Measurements from ENCODE around the gene ANKRD44.
A peak's percentile ranks its signal among the peaks of the same experiment; 100 is the strongest.

Gene ANKRD44

DNA sequence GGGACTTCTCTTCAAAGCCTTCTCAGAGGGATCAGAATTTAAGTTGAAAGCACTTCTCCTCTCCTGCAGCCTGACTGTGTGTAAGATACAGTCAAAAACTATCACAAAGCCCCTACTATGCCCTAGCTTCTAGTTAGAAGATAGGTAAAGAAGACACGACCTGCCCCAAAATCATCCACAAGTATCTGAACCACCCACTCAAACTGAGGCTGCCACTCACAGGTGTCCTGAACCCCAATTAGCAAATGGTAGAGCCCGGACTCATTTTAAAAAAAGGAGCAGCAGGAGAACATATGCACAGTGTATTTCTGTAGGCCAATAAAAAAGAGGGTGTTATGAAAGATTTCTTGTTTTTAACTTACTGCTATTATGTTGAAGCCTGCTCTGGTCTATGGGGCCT is 74.4 kb downstream of the ANKRD44 start:
- no peak for DNase-seq

DNA sequence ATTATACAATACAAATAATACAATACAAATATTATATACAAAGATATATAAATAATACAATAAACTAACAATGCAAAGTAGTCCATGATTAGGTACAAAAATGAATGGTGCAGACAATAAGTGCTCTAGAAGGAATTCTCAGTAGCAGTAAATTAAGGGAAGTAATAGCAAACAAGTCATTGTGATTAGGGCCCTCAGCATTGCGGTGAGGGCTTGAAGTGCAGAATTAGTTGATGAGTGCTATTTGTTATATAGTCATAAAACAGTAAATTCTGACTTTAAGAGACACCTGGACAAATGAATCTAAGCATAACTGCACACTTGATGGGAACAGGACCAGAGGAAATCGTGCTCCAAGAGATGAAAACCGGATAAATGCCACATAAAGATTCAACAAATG is 74.9 kb downstream of the ANKRD44 start:
- no peak for DNase-seq

DNA sequence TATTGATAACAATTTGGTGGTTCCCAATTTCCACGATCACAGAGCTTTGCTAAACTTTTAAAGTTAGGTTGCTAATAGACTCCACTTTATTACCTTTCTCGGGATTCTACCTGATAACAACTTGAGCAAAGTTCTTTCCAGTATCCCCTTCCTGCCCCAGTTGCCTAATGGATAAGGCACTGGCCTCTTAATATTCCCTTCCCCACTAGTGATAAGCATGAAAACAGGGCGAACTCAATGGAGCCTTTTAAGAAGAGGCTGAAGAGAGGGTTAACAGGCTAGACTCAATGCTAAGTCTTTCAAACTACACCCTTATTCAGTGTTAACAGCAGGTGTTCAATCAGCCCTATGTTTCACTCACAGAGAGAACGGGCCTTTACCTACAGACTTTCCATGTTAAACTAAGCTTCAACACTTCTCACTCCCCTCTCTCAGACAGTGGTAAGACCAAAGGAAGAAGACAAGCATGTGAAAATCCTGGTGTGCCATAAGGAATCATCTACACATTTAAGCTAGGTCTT is 75.8 kb downstream of the ANKRD44 start:
- no peak for DNase-seq

GRCh38 chr2:197233473-197233872 is 77.1 kb downstream of the ANKRD44 start:
- no peak for DNase-seq

DNA sequence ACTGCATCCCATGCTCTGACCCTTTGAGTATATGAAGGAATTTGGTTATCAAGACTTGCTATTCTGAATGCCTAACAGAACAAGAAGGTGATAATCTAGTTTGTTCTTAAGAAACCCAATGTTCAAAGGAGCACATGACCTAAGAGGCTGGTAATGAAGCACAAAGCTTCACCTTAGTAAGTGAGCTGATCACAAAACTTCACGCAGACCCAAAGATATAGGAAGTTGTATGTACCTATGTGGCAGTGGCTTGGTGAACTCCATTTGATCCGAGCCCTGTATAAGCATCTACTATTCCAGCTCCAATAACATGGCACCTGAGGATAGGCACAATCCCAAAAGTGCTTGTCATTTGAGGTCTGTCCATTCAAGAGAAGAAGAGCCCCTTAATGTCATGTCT is 78.6 kb downstream of the ANKRD44 start:
- no peak for DNase-seq

DNA sequence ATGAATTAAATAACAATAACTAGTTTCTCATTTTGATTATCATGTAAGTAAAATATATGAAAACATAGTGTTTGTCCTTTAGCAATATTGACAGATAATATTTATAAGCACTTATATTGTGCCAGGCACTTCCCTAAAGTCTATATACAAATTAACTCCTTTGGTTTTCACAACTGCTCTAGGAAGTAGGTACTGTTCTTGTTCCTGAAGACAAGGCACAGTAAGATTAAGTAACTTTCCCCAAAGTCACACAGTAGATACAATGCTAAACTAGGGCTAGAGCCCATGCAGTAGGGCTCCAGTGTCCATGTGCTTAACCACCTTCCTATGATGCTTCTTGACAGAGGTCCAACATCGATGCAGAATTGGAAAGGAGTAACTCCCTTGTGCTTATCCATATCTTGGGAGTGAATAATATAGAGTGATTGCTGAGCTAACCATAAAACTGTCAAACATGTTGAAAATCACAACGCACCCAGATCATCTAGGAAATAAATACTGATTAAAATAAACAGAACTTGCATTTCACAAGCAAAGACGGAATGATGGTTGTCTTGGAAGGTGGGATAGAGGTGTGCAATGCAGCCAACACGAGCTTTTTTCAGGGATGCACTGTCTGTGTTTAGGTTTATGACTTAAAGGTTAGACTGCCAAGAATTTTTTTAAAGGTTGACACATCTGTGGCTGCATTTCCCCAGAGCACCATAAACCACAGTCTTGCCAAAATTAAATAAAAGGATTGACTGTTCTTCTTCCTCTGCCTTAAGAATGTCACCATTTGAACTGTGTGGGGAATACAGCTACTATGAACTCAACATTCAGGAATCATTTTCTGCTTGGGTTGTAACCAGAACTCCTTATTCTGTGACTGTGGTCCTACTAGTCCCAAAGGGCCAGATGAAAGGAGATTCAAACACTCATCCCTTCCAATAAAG is 80.8 kb downstream of the ANKRD44 start:
- no peak for DNase-seq

DNA sequence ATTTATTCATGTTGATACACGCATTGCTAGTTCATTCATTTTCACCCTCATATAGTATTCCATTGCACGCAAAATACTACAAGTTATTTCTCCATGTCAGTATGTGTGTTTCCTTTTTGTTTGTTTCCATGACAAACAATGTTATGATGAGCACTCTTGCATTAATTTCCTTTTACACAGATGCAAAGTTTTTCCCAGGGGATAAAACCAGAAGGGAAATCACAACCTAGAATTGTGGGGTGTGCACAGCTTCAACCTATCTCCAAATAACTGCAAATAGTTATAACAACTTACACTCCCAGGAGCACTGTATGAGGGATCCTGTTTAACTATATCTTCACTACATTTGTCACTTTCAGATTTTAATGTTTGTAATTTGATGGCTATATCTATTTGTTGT is 87.1 kb downstream of the ANKRD44 start:
- DNase-seq: no peak

DNA sequence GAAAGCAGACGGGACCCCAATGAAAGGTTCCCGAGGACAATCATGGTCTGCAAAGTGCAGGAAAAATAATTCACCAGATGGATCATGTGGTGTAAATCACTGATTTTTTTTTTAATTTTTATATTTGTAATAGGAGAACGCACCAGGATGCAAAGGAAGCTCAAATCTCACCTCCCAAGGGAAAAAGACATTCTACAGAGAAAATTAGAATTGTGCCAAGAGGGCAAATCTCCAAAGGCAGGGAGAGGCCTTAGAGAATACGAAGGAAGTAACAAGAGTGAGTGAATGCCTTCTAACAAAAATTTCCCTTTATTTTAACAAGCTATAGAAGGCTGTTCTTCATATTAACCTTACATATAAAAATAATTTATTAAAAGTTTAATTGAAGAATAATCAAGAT is 90.9 kb downstream of the ANKRD44 start:
- no peak for DNase-seq

DNA sequence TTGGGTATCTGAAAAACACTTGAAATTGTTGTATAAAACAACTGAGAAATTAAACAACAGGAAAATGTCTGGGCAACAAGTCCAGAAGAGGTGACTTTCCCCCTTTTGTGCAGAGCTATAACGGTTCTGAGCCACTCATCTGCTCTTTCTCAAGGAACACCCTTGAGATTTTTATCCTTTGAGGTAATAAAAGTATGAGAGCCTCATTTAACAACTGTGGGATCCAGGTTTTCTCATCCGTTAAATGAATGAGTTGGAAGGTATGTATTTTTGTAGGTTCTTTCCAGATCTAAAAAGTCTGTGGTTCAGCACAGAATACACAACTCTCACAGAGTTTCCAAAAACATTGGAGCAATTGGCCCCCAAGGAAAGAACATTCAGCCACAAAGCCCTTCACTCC is 93.0 kb downstream of the ANKRD44 start:
- no peak for DNase-seq

DNA sequence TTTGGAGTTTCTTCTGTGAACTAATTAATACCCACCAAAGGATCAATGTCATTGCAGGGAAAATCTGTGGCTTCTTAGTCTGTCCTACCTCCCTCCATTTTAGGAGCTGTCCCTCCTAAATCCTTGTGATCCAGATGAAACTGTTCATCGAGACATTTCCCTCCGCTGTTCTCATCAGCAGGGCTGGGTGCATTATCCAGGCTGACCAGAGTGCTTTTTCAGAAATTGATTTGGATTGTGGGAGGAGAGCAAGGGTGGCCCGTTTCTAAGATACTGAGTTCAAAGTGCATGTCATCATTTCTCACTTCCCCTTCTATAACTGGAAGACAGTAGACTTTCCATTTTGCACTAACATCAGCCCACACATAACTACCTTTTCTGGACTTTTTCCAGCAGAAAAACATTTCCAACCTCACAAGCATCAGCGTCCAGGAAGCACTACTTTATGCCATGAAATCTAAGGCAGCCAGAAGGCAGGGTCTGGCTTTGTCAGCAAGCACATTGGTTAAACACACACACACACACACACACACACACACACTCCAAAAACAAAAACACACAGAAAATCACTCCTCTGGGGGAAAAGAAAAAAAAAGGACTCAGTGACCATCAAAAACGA is 94.1 kb downstream of the ANKRD44 start:
- no peak for DNase-seq

GRCh38 chr2:197215748-197216360 is 94.7 kb downstream of the ANKRD44 start:
- DNase-seq: no peak

DNA sequence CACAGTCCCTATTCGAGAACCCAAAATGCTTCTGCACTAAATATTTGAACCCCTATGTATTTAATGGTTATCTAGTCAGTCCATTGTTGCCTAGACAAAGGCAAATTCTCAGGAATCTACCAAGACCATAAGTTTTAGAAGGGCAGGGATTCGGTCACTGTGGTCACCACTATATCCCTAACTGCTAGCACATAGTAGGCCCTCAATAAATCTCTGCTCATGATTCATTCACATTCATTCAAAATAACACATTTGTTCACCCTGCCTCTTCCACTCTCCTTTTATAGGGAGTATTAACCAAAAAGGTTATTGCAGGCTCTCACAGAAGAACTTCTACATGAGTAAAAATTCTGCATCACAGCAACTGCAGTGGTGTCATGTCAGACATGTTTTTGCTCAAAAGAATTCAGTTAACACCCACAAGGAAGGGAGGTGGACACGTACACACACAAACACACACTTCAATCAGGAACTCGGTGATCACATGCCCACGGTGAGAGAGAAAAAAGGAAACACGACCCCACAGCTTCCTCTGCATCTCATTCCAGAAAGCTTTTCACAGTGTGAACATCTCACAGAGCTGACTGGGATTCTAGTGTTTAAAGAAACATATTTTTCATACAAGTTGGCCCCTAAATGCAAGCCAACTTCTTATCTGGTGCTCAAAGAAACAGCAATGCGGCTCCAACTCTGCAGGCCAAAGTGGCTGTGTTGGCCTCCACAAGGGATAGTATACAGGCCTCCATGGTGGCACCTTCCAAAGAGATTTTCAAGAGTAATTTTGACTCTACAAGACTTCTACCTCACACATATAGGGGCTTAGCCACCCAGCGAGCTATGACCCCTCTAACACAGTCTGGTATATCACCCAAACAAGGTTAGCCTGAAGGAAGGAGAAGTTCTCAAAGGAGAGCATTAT is 98.0 kb downstream of the ANKRD44 start:
- no peak for DNase-seq

DNA sequence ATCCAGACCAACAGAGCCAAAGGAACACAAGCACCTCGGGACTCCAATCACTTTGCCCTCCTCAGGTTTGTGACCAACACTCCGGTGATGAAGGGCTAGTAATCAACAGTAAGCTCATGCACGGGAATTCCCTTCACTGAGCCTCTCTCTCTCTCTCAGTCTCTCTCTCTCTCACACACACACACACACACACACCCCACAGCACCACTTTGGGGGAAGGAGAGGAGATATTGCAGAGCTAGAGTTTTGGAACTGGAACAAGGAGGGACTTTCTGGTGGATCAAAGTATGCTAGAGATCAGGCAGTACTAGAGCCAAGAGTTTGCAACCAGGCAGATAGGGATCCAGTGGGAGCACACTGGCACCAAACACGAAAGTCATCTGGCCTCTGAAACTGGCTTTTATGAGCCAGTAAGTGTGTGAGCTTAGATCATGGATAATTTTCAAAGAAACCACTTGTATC is 98.7 kb downstream of the ANKRD44 start:
- peak; percentile 51 for DNase-seq

DNA sequence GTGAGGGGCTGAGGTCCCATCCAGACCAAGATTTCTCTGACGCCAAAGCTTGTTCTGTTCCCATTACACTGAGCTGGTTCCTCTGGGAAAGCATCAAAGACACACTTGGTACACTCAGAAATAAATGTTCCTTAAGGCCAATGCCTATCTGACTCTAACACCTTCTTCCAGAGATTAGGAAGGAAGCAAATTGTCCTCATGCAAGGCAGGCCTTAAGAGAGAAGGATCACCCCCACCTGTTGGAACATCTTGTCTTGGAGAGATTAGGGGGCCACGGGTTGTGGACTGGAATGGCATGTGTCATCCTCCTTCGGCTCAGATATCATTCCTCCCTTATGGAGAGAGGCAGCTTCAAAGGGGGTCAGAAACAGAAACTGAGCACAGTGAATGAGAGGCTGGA is 100.2 kb downstream of the ANKRD44 start:
- DNase-seq: no peak

- DNase-seq: peak; percentile 76
Observed at GRCh38 chr2:197209742-197210408, 100.7 kb downstream of the ANKRD44 start.

DNA sequence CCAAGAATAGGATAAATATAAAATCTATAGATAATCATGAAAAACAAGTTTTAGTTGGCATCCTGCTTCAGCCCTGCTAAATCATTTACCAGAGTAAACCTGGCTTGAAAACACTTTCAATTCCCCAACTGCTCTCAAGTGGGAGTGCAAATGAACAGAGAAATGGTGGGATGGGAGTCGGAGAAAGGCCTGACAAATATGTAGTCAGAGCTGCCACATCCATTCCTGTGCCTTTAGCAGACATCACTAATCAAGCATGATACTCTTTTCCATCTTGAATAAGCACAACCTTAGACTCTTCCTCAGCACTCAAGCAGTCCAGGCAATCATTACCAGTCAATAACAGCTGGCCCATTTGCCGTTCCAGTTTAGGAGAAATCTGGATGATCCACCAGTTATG is 101.3 kb downstream of the ANKRD44 start:
- DNase-seq: no peak

DNA sequence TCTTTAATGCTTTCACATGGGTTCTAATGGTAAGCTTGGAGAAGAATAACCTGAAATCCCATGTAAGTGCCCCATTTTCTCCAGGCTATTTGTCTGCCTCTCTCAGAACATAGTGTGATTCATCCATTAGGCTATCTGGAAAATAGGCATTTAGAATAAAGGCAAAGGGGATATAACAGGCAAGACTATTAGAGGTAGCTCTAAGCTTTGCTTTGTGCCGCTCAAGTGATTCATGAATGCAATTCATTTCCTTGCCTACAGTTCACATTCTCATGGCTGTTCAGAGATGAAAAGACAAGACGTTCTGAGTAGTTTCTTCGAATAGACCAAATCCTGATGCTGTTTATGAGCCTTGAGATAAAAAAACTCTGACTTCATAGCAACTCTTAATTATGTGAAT is 101.7 kb downstream of the ANKRD44 start:
- no peak for DNase-seq

GRCh38 chr2:197208024-197208423 is 102.6 kb downstream of the ANKRD44 start:
- DNase-seq: peak; percentile 49

DNA sequence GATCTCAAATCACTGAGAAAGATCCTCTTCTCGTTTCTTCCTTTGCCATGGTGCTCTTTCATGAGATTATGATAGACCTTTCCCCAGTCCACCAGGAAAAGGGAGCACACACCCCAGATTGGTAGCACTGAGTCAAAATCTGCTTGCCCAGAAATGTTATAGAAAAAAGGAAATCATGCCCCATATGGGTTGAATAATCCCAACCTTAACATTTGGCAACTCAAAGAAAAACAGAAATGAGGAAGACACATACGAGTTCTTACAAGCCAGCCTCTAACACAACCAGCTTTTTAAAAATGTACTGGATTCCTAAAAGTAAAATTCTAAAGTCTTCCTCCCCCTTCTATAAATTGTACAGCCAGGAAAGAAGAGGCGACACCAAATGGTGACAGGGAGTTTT is 103.0 kb downstream of the ANKRD44 start:
- no peak for DNase-seq

DNA sequence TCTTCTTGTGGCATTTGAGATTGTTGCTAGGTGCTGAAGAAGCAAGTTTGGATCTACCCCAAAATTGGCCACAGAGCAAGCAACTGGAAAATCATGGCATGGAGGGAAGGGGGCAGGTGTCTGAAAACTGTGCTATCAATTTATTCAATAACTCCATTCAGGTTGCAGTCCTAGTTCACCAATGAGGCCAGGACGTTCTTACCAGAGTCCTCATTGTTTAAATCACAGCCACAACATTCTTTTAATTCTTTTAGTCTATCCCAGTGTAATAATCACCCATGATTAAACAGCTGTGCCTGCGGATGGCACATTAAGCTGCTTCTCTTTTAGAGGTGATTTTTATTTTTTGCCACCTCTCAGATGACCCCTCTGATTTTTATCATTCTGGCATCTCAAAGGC is 103.5 kb downstream of the ANKRD44 start:
- DNase-seq: no peak

DNA sequence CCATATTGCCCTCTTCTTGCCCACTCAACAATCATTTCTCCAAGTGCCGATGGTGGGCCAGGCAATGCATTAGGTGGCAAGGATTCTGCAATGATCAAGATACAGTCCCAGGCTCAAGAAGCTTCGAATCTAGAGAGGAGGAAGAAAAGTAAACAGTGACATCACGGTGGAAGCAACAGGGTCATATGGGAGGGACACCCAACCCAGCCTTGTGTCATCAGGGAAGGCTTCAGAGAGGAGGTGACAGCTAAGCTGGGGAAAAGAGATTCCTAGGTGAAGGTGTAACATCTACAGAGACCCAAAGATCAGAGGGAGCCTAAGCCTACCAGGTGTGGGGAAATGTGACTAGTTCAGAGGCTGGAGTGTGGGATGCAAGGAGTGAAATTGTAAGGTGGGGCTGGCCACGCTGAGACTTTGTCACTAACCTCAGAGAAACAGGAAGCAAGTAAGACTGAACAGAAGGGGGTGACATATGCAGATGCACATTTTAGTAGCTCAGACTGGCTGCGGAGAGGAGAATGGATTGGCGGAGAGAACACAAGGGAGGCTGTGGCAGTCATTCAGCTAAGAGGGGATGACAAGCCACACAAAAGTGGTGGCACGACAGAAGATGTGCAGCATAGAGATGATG is 104.9 kb downstream of the ANKRD44 start:
- DNase-seq: peak; percentile 74
